Stomach (tissue), 4 donors: ENCODE results near the gene STRIP1.

ENCODE experiments used
- EP300 ChIP-seq: sonication (generic); formaldehyde crosslinking; IDR thresholded peaks from one replicate; pipeline ENCODE4 v1.6.1; 2017; ENCODE audit warnings: antibody characterized with exemption
- POLR2A ChIP-seq, 4 donors: fragments of 450-650 bp; IDR thresholded peaks; one replicate each; pipeline ENCODE4 v1.6.1; 2016; ENCODE audit warnings: antibody characterized with exemption in 4 of 4, control low read depth in 2 of 4, mild to moderate bottlenecking in 1 of 4, moderate library complexity in 1 of 4
- POLR2AphosphoS5 ChIP-seq, 3 donors: sonication (generic); formaldehyde crosslinking; IDR thresholded peaks; one replicate each; pipeline ENCODE4 v1.6.1; 2016; ENCODE audit warnings: antibody characterized with exemption in 3 of 3
- TF ChIP-seq, protein P1 (sequence below), 7 experiments: fragments of 450-650 bp in 4 of 7; fragments of 200-600 bp in 3 of 7; sonication (generic) in 3 of 7; IDR thresholded peaks; one replicate each; pipeline ENCODE4 v1.5.1; 2016 to 2019; ENCODE audit warnings: antibody characterized with exemption in 7 of 7, control low read depth in 2 of 7, mild to moderate bottlenecking in 1 of 7

DNA sequence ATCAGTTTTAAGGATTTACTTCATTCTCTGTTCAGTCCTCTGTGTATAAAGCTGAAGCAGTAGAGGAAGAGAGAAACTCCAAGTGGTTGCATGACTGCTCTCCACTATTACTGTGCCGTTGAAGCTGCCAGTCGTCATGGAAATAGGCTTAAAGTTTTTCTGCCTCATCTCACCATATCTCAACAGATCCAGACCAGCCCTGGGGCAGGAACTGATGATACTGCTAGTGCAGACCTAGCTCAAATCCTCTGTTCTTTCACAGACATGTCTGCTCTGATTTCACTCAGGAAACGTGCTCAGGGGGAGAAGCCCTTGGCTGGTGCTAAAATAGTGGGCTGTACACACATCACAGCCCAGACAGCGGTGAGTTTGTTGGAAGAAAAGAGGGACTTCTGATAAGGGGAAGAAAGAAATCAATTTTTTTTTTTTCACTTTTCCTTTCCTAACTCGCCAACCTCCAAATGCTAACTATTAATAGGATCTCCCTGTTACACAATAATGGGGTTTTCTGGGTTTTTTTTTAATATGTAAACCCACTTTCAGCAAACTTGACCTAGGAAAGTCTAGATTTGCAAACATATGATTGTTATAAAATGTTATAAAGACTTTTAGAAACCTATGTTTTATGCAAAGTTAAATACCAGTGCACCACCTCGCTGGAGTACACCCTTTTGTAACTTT is 22.2 kb upstream of the STRIP1 start:
- TF ChIP-seq, protein P1, sequence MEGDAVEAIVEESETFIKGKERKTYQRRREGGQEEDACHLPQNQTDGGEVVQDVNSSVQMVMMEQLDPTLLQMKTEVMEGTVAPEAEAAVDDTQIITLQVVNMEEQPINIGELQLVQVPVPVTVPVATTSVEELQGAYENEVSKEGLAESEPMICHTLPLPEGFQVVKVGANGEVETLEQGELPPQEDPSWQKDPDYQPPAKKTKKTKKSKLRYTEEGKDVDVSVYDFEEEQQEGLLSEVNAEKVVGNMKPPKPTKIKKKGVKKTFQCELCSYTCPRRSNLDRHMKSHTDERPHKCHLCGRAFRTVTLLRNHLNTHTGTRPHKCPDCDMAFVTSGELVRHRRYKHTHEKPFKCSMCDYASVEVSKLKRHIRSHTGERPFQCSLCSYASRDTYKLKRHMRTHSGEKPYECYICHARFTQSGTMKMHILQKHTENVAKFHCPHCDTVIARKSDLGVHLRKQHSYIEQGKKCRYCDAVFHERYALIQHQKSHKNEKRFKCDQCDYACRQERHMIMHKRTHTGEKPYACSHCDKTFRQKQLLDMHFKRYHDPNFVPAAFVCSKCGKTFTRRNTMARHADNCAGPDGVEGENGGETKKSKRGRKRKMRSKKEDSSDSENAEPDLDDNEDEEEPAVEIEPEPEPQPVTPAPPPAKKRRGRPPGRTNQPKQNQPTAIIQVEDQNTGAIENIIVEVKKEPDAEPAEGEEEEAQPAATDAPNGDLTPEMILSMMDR (IDR thresholded peaks at IDR 0.05), result no peak
- TF ChIP-seq POLR2A (IDR thresholded peaks at IDR 0.05), result no peak
- no peak for TF ChIP-seq POLR2AphosphoS5 (IDR thresholded peaks at IDR 0.05)
- TF ChIP-seq EP300, result no peak
